MG63 (cell line): ENCODE data around the gene SYNE2. TPM values are rescaled to one million over a fixed set of nuclear protein-coding genes. Genes with fewer than 3 reads are reported as not detected.

Source experiments
- DNase-seq: peaks from one replicate; pipeline ENCODE4 v3.0.0-alpha.2; 2020
- H3K27me3 ChIP-seq: fragments of 250-450 bp; sonication (Bioruptor Pico); 2 replicates; pipeline ENCODE4 v1.5.1; 2020; ENCODE audit warnings: mild to moderate bottlenecking, moderate library complexity
- H3K36me3 ChIP-seq: fragments of 250-450 bp; sonication (Bioruptor Pico); 2 replicates; pipeline ENCODE4 v1.5.1; 2020; ENCODE audit warnings: mild to moderate bottlenecking, moderate library complexity
- H3K4me3 ChIP-seq: fragments of 250-450 bp; sonication (Bioruptor Pico); 2 replicates; pipeline ENCODE4 v1.5.1; 2020; ENCODE audit warnings: mild to moderate bottlenecking, moderate library complexity
- H3K9me3 ChIP-seq: fragments of 250-450 bp; sonication (Bioruptor Pico); 2 replicates; pipeline ENCODE4 v1.5.1; 2020; ENCODE audit warnings: mild to moderate bottlenecking, moderate library complexity
- total RNA-seq: library from RNA; depleted of rRNA; stranded (reverse); fragments of >200 nt; shearing (Covaris generic); gene quantifications from 2 replicates; pipeline ENCODE4 v1.2.3, GENCODE V29; 2014; ENCODE audit warnings: low replicate concordance

SYNE2 gene
- total RNA-seq, 1 experiment from 2014 or later = 2.6 TPM

GRCh38 chr14:63933110-63933509, 80.3 kb downstream of the SYNE2 start:
- no peaks in the 10 kb centered on the region for H3K9me3 ChIP-seq
- H3K4me3 ChIP-seq = no peak overlapping the region
- no peaks in the 10 kb centered on the region for H3K36me3 ChIP-seq
- no peaks in the 10 kb centered on the region for H3K27me3 ChIP-seq
- DNase-seq = no peak

DNA sequence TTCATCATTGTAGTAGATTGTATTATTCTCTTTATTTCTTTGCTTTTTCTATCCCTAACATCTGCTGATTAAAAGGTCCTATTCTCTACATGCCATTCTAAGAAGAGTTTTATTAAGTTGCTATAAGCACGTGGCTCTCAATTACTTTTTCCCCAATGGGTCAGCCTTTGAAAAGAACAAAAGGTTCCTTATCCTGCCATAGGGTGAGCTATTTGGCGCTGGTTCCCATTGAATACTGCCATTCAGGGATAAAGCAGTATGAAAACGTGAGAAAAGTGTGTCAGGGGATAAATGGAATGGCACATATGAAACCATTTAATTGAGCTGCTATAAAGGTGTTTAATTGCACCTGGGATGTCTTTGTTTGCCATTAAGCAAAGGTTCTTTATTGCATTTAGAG, 80.9 kb downstream of the SYNE2 start:
- DNase-seq = no peak
- Histone ChIP-seq H3K4me3 (no peak overlapping the region), H3K36me3 (no peaks in the 10 kb centered on the region), H3K9me3 (no peaks in the 10 kb centered on the region), H3K27me3 (no peaks in the 10 kb centered on the region)

DNA sequence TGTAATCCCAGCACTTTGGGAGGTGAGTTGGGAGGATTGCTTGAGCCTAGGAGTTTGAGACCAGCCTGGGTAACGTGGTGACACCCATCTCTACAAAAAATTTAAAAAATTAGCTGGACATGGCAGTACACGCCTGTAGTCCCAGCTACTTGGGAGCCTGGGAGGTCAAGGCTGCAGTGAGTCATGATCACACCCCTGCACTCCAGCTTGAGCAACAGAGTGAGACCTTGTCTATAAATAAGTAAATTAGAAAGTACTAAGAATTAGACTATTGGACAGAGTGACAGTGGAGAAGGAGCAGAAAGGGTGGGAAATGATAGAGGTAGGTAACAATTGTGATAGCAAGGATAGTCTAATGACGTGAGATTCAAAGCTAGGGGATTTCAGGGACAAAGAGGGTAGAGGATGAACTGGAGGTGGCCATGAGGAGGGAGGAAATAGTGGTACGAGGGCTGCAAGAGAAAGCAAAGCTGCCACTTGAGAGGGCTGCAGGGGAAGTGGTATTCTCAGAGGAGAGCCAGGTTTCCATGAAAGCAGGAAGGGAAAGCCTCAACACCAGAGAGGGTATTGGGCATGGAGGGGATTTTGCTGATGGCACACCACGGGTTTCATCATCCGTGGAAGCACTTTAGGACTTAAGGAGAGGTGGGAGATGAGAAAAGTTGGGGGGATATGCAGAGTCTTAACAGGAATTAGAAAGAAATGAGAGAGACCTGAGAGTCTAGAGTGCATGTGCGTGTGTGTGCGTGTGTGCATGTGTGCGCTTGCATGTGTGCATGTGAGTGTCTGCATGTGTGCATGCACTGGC, 85.6 kb downstream of the SYNE2 start:
- H3K27me3 ChIP-seq = no peaks in the 10 kb centered on the region
- H3K9me3 ChIP-seq = no peaks in the 10 kb centered on the region
- H3K4me3 ChIP-seq = no peak overlapping the region
- no peaks in the 10 kb centered on the region for H3K36me3 ChIP-seq
- no peak for DNase-seq

DNA sequence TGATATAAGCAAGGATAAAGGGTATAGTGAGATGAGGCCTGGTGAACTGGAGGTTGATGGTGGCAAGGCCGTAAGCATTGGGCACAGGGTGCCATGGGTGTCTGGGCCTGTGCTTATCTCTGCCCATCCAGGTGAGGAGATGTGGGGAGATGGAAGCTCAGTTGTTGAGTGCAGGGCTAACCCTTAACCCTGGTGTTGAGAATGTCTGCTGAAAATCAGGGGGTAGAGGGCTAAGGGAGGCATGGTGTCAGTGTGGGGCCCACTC, 86.1 kb downstream of the SYNE2 start:
- DNase-seq = no peak
- Histone ChIP-seq H3K27me3 (no peaks in the 10 kb centered on the region), H3K9me3 (no peaks in the 10 kb centered on the region), H3K36me3 (no peaks in the 10 kb centered on the region), H3K4me3 (no peak overlapping the region)

GRCh38 chr14:63940387-63940786, 87.6 kb downstream of the SYNE2 start:
- DNase-seq = no peak
- Histone ChIP-seq H3K27me3 (no peaks in the 10 kb centered on the region), H3K36me3 (no peaks in the 10 kb centered on the region), H3K9me3 (no peaks in the 10 kb centered on the region), H3K4me3 (no peak overlapping the region)

DNA sequence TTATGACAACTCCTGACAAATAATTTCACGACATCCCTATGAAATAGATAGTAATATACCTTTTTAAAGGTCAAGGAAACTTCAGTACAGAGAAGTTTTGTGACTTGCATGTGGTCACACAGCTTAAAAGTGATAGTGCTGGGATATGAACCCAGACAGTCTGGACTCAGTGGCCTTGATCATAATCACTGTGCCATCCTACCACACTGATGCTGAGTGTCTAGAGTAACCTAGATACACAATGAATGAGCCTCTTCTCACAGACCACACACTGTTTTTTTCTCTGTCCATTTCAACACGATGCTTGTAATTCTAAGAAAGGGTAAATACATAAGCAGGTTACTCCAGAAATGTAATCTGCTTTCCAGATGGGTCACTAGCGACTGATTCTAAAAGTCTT, 88.2 kb downstream of the SYNE2 start:
- H3K36me3 ChIP-seq = no peaks in the 10 kb centered on the region
- no peaks in the 10 kb centered on the region for H3K9me3 ChIP-seq
- H3K4me3 ChIP-seq = no peak overlapping the region
- no peaks in the 10 kb centered on the region for H3K27me3 ChIP-seq
- no peak for DNase-seq

GRCh38 chr14:63949696-63950095, 96.9 kb downstream of the SYNE2 start:
- DNase-seq = no peak
- no peaks in the 10 kb centered on the region for H3K36me3 ChIP-seq
- H3K27me3 ChIP-seq = no peaks in the 10 kb centered on the region

GRCh38 chr14:63951021-63951420, 98.2 kb downstream of the SYNE2 start:
- DNase-seq = no peak
- Histone ChIP-seq H3K9me3 (no peaks in the 10 kb centered on the region), H3K4me3 (no peak overlapping the region)

More at GRCh38 chr14:63949696-63950095, 96.9 kb downstream of the SYNE2 start:
- no peaks in the 10 kb centered on the region for H3K9me3 ChIP-seq
- no peak overlapping the region for H3K4me3 ChIP-seq

DNA sequence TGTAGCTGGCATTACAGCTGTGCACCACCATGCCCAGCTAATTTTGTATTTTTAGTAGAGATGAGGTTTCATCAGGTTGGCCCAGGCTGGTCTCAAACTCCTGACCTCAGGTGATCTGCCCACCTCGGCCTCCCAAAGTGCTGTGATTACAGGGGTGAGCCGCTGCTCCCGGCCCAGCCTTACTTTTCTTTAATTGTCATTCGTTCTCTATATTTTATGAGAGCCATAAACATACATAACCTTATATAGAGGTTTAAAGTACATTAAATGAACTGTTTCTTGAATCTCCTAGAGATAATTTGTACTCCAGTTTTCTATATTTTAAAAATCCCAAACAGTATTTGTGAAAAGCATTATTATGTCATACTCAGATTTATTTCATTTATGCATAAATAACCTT, 98.6 kb downstream of the SYNE2 start:
- H3K4me3 ChIP-seq = no peak overlapping the region
- no peak for DNase-seq
- no peaks in the 10 kb centered on the region for H3K27me3 ChIP-seq
- no peaks in the 10 kb centered on the region for H3K36me3 ChIP-seq
- H3K9me3 ChIP-seq = no peaks in the 10 kb centered on the region

More at GRCh38 chr14:63951021-63951420, 98.2 kb downstream of the SYNE2 start:
- Histone ChIP-seq H3K27me3 (no peaks in the 10 kb centered on the region), H3K36me3 (no peaks in the 10 kb centered on the region)

GRCh38 chr14:63952053-63952932, 99.5 kb downstream of the SYNE2 start:
- H3K36me3 ChIP-seq = no peaks in the 10 kb centered on the region
- H3K9me3 ChIP-seq = no peaks in the 10 kb centered on the region
- H3K27me3 ChIP-seq = no peaks in the 10 kb centered on the region
- peak; percentile 28 for DNase-seq
- H3K4me3 ChIP-seq = no peak overlapping the region

DNA sequence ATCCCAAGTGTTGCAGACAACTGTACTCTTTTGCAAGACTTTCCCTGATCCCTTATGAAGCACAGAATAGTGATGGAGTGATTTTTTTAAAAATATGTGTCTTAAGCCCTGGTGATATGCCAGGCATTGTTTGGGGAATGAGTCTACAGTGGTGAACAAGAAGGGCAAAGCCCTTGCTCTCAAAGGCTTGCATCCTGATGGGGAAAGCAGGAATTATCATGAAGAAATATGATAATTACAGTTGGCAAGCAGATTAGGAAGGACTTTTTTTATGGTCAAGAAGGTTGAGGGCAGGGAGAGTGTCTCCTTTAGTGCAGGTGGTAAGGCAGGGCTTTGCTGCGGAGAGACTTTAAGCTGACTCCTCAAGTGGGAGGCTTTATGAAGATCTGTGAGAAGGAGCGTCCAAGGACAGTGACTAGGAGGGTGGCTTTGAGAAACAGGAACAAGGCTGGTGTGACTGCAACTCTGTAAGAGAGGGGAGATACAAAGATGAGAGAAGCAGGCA, 100.2 kb downstream of the SYNE2 start:
- DNase-seq = no peak

DNA sequence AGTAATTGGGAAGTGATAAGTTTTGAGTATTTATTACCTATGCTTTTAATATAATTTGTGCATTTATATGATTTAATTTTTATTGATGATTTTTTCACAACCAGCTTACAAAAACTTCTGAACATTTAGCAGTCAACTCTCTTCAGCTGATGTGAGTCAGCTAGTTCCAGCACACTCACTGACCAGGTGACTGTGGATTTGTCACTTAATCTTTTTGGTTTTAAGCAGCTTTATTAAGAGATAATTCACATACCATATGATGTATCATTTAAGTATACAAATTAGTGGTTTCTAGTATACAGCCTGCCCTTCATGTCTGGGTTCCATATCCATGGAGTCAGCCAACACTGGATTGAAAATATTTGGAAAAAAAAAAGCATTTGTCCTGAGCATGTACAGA, 103.5 kb downstream of the SYNE2 start:
- H3K27me3 ChIP-seq = no peaks in the 10 kb centered on the region
- no peaks in the 10 kb centered on the region for H3K9me3 ChIP-seq
- no peak overlapping the region for H3K4me3 ChIP-seq
- no peak for DNase-seq
- H3K36me3 ChIP-seq = no peaks in the 10 kb centered on the region

More for the DNA sequence above, 100.2 kb downstream of the SYNE2 start:
- Histone ChIP-seq H3K9me3 (no peaks in the 10 kb centered on the region), H3K27me3 (no peaks in the 10 kb centered on the region), H3K36me3 (no peaks in the 10 kb centered on the region), H3K4me3 (no peak overlapping the region)

- no peak for DNase-seq
- Histone ChIP-seq H3K36me3 (no peaks in the 10 kb centered on the region), H3K9me3 (no peaks in the 10 kb centered on the region), H3K27me3 (no peaks in the 10 kb centered on the region), H3K4me3 (no peak overlapping the region)
These were observed 108.2 kb downstream of the SYNE2 start for GRCh38 chr14:63960926-63961567.

DNA sequence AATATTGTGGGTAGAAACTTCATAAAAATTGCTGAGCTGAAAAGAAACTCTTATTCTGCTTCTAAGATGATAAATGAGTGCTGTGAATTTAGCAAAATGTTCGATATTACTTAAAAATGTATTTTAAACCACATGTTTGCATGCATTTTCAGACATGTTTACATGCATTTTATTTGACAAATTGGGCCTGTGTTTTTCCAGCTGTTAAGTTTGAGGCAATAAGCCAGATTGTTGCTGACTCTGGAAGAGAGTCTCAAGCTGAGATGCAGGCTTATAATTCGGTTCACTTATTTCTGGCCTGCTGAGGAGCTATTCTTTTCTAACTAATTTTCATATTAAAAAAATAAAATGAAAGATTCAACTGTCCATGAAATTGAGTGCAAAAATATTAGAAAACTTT, 110.1 kb downstream of the SYNE2 start:
- H3K9me3 ChIP-seq = no peaks in the 10 kb centered on the region
- no peaks in the 10 kb centered on the region for H3K36me3 ChIP-seq
- no peak for DNase-seq
- no peak overlapping the region for H3K4me3 ChIP-seq
- H3K27me3 ChIP-seq = no peaks in the 10 kb centered on the region

DNA sequence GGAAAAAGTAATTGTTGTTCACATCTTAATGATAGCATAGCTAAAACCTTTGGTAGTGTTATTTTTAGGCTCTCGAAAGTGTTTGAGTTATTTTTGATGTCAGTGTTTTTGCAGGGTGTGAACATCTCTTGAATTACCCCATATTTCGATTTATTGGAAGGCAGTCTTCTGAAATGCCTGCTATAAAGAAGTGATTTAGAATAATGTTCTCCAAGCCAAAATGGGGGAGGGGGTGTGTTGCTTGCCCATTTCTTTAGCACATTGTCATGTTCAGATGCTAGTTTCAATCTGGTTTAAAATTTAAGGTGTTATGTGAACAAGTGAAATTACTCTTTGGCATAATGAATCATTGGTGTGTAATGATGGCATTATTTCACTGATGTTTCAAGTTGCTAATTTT, 110.6 kb downstream of the SYNE2 start:
- Histone ChIP-seq H3K27me3 (no peaks in the 10 kb centered on the region), H3K9me3 (no peaks in the 10 kb centered on the region), H3K36me3 (no peaks in the 10 kb centered on the region), H3K4me3 (no peak overlapping the region)
- DNase-seq = no peak

- Histone ChIP-seq H3K4me3 (no peak overlapping the region), H3K9me3 (no peaks in the 10 kb centered on the region), H3K27me3 (no peaks in the 10 kb centered on the region), H3K36me3 (no peaks in the 10 kb centered on the region)
- no peak for DNase-seq
These were observed 111.3 kb downstream of the SYNE2 start for GRCh38 chr14:63964113-63964512.

DNA sequence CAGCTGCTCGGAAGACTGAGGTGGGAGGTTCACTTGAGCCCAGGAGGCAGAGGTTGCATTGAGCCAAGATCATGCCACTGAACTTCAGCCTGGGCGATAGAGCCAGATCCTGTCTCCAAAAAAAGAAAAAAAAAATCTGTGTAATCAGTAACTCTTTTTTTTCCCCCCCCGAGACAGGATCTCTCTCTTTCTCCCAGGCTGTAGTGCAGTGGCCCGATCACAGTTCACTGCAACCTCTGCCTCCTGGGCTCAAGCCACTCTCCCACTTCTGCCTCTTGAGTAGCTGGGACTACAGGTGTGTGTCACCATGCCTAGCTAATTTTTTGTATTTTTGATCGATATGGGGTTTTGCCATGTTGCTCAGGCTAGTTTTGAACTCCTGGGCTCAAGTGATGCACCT, 113.6 kb downstream of the SYNE2 start:
- Histone ChIP-seq H3K27me3 (no peaks in the 10 kb centered on the region), H3K9me3 (no peaks in the 10 kb centered on the region), H3K36me3 (no peaks in the 10 kb centered on the region), H3K4me3 (no peak overlapping the region)
- DNase-seq = no peak
